Measurements from ENCODE around the gene COP1.
"Not testable (repeated sequence)": the region's sequence is repeated elsewhere in the genome, so short reads cannot be mapped to it uniquely, and the experiment has no call there.

DNA sequence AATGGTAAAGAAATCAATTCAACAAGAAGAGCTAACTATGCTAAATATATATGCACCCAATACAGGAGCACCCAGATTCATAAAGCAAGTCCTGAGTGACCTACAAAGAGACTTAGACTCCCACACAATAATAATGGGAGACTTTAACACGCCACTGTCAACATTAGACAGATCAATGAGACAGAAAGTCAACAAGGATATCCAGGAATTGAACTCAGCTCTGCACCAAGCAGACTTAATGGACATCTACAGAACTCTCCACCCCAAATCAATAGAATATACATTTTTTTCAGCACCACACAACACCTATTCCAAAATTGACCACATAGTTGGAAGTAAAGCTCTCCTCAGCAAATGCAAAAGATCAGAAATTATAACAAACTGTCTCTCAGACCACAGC, 212.4 kb downstream of the COP1 start:
- TF ChIP-seq EZH2 (IDR thresholded peaks at IDR 0.05; ENCODE audit: borderline replicate concordance, low read depth, low read length, severe bottlenecking), result not testable (repeated sequence)
- TF ChIP-seq, protein P1, sequence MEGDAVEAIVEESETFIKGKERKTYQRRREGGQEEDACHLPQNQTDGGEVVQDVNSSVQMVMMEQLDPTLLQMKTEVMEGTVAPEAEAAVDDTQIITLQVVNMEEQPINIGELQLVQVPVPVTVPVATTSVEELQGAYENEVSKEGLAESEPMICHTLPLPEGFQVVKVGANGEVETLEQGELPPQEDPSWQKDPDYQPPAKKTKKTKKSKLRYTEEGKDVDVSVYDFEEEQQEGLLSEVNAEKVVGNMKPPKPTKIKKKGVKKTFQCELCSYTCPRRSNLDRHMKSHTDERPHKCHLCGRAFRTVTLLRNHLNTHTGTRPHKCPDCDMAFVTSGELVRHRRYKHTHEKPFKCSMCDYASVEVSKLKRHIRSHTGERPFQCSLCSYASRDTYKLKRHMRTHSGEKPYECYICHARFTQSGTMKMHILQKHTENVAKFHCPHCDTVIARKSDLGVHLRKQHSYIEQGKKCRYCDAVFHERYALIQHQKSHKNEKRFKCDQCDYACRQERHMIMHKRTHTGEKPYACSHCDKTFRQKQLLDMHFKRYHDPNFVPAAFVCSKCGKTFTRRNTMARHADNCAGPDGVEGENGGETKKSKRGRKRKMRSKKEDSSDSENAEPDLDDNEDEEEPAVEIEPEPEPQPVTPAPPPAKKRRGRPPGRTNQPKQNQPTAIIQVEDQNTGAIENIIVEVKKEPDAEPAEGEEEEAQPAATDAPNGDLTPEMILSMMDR (IDR thresholded peaks at IDR 0.05; ENCODE audit: borderline replicate concordance, extremely low read depth, low read length, poor library complexity, severe bottlenecking), result not testable (repeated sequence)
